Measurements from ENCODE around the gene IL3. TPM values are rescaled to one million over a fixed set of nuclear protein-coding genes. Genes with fewer than 3 reads are reported as not detected.

IL3 gene
- total and polyA plus RNA-seq, 2 of the 4 experiments (the other 2 are of a cell fraction): not detected

- Histone ChIP-seq H3K4me2 (ENCODE audit: low read depth, low read length) (no peak overlapping the region), H3K9me3 (ENCODE audit: control insufficient read depth, insufficient read depth, low read length) (no peaks in the 10 kb centered on the region), H3K4me1 (ENCODE audit: control insufficient read depth, insufficient read depth, low read length) (no peaks in the 10 kb centered on the region), H3K27me3 (ENCODE audit: control insufficient read depth, insufficient read depth, low read length) (peaks cover 41% of the 10 kb centered on the region), H3K4ac (ENCODE audit: low read depth, low read length) (no peak overlapping the region), H2BK120ac (ENCODE audit: low read depth, low read length) (no peak overlapping the region), H3K56ac (ENCODE audit: extremely low read depth, insufficient read depth, low read length) (no peak overlapping the region), H3K14ac (replicated peaks; ENCODE audit: low read depth, low read length) (no peak overlapping the region), H2AK9ac (replicated peaks; ENCODE audit: low read depth, low read length, poor library complexity) (no peak overlapping the region), H2AK5ac (ENCODE audit: low read depth, low read length) (no peak overlapping the region), H2AFZ (replicated peaks; ENCODE audit: low read length, poor library complexity) (no peak overlapping the region), H3K18ac (ENCODE audit: low read depth, low read length) (no peak overlapping the region), H3K4me3 (ENCODE audit: insufficient read depth, low read depth, low read length) (no peak overlapping the region), H4K8ac (ENCODE audit: low read depth in 2 of 2, low read length in 2 of 2) (no peak overlapping the region), H3K79me1 (ENCODE audit: low read depth in 1 of 2, low read length in 2 of 2) (no peaks in the 10 kb centered on the region), H4K91ac (ENCODE audit: insufficient read depth, low read depth, low read length) (no peak overlapping the region), H4K5ac (ENCODE audit: low read depth, low read length) (no peak overlapping the region), H4K20me1 (ENCODE audit: insufficient read depth, low read length) (no peaks in the 10 kb centered on the region), H2BK20ac (ENCODE audit: low read depth, low read length) (no peak overlapping the region), H3K23ac (ENCODE audit: low read depth, low read length) (no peak overlapping the region), H3K9ac (ENCODE audit: low read depth, low read length) (no peak overlapping the region), H3K9me1 (ENCODE audit: insufficient read depth, low read length) (no peaks in the 10 kb centered on the region), H2BK5ac (ENCODE audit: low read depth, low read length, poor library complexity, severe bottlenecking) (no peak overlapping the region), H2BK15ac (ENCODE audit: low read depth, low read length) (no peak overlapping the region), H3K27ac (ENCODE audit: insufficient read depth, low read length) (no peak overlapping the region), H3K36me3 (ENCODE audit: control insufficient read depth, insufficient read depth, low read length) (no peaks in the 10 kb centered on the region)
- intact Hi-C loops (cut with micrococcal nuclease) (no loop called here), in situ Hi-C loops (cut with MboI; ENCODE audit: low sequenced_read_pairs) (no loop called here), dilution Hi-C loops (cut with HindIII; ENCODE audit: low sequenced_read_pairs, unreplicated experiment) (no loop called here)
- CTCF ChIA-PET: interaction anchor here (1.0 kb wide), 1 partner anchor 14 kb away, joined by 3 read pairs; no protein-coding TSS in a partner anchor
- TF ChIP-seq MXI1 (IDR thresholded peaks at IDR 0.05; ENCODE audit: borderline replicate concordance, low read depth, low read length): no peak
- no peak for TF ChIP-seq POLR2A (IDR thresholded peaks at IDR 0.05; ENCODE audit: low read depth, low read length)
- no peak for TF ChIP-seq SMC3 (IDR thresholded peaks at IDR 0.05; ENCODE audit: low read depth, low read length)
- TF ChIP-seq, protein P1, sequence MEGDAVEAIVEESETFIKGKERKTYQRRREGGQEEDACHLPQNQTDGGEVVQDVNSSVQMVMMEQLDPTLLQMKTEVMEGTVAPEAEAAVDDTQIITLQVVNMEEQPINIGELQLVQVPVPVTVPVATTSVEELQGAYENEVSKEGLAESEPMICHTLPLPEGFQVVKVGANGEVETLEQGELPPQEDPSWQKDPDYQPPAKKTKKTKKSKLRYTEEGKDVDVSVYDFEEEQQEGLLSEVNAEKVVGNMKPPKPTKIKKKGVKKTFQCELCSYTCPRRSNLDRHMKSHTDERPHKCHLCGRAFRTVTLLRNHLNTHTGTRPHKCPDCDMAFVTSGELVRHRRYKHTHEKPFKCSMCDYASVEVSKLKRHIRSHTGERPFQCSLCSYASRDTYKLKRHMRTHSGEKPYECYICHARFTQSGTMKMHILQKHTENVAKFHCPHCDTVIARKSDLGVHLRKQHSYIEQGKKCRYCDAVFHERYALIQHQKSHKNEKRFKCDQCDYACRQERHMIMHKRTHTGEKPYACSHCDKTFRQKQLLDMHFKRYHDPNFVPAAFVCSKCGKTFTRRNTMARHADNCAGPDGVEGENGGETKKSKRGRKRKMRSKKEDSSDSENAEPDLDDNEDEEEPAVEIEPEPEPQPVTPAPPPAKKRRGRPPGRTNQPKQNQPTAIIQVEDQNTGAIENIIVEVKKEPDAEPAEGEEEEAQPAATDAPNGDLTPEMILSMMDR (conservative IDR thresholded peaks at IDR 0.05; ENCODE audit: low read depth, low read length): no peak
- no peak for TF ChIP-seq RCOR1 (IDR thresholded peaks at IDR 0.05; ENCODE audit: insufficient replicate concordance, low read length)
- no peak for TF ChIP-seq FOS (IDR thresholded peaks at IDR 0.05; ENCODE audit: low read depth, low read length)
- TF ChIP-seq, protein P2, sequence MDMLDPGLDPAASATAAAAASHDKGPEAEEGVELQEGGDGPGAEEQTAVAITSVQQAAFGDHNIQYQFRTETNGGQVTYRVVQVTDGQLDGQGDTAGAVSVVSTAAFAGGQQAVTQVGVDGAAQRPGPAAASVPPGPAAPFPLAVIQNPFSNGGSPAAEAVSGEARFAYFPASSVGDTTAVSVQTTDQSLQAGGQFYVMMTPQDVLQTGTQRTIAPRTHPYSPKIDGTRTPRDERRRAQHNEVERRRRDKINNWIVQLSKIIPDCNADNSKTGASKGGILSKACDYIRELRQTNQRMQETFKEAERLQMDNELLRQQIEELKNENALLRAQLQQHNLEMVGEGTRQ (IDR thresholded peaks at IDR 0.05; ENCODE audit: low read depth, low read length): no peak
- no peak for TF ChIP-seq CHD1 (IDR thresholded peaks at IDR 0.05; ENCODE audit: low read depth, low read length)
- ATAC-seq (ENCODE audit: low read depth) (no peak), DNase-seq (no peak)
- BruUV-seq (replicated peaks): no TSS peak
- 69% methylated on average over 5 of the region's 12 CpGs; no CpG with 5 or more reads in 1 of the 2 experiments for WGBS, 2 experiments (ENCODE audit: extremely low coverage in 2 of 2, insufficient read length in 1 of 2)
- POLR2A ChIA-PET (ENCODE audit: unreplicated experiment): no interaction called here
These were observed 10.9 kb upstream of the IL3 start for GRCh38 chr5:132049559-132049958.
